OCI-LY7 (cell line): ENCODE data around the gene PLA2G2E.

Source experiments
- CTCF ChIP-seq: fragments of 200-600 bp; sonication (generic); conservative IDR thresholded peaks from 2 replicates; pipeline ENCODE4 v1.5.1; 2014; ENCODE audit warnings: mild to moderate bottlenecking, antibody characterized with exemption, low read length, moderate library complexity, mixed read lengths
- EZH2phosphoT487 ChIP-seq: fragments of 200-600 bp; sonication (generic); IDR thresholded peaks from 2 replicates; pipeline ENCODE4 v1.6.1; 2018; ENCODE audit warnings: low read depth, borderline replicate concordance, mild to moderate bottlenecking, mixed run types, antibody characterized with exemption, low read length, moderate library complexity, mixed read lengths

- TF ChIP-seq CTCF (no peak), EZH2phosphoT487 (no peak)
Measured at GRCh38 chr1:19941206-19941568, 17.8 kb upstream of the PLA2G2E start.
